Measurements from ENCODE around the gene GRK5.

- TF ChIP-seq CTCF (IDR thresholded peaks at IDR 0.05) (no peak), POLR2A (IDR thresholded peaks at IDR 0.05) (no peak)
Measured at GRCh38 chr10:119483839-119484238, 276.5 kb downstream of the GRK5 start.

Measured in lower leg skin (tissue), 3 donors.